Right lung (tissue), 5 donors: ENCODE measurements around the gene FKBP3. TPM values are rescaled to one million over a fixed set of nuclear protein-coding genes. Genes with fewer than 3 reads are reported as not detected.

ENCODE experiments used
- DNase-seq, 2 donors: peaks; one replicate each; pipeline ENCODE4 v3.0.0-alpha.2; 2013
- polyA plus RNA-seq, 5 donors: library from polyadenylated mRNA; unstranded; fragments of 120-200 nt; gene quantifications; one replicate each; pipeline versions ENCODE4 v1.2.1 to v1.2.3, GENCODE V29; 2013; ENCODE audit warnings: inconsistent platforms in 1 of 5, low replicate concordance in 1 of 5; ENCODE audit not compliant: insufficient read length in 5 of 5, insufficient read depth in 1 of 5

Gene FKBP3
- polyA plus RNA-seq, 5 donors: 97.7 to 128 (median 109) TPM

GRCh38 chr14:45066667-45067066, 67.6 kb downstream of the FKBP3 start:
- no peak for DNase-seq

DNA sequence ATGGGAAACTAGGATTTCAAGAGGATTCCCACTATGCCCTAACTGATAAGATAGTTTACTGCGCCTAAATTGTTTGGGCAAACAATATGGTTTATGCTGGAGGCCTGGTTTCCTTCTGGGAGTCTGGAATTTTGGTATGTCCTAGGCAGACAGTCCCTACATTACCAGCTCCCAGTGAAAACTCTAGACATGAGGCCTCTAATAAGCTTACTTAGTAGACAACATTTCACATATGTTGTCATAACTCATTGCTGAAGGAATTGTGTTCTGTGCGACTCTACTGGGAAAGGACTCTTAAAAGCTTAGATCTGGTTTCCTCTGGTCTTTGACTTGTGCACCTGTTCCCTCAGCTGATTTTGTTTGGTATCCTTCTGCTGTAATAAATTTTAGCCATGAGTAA, 68.3 kb downstream of the FKBP3 start:
- no peak for DNase-seq

Other genes starting within 250 kb of the FKBP3 start
- 10 to 100 TPM; 11.9 to 21.5 (median 20.1) TPM for gene KLHL28, start 172.5 kb downstream of the FKBP3 start, polyA plus RNA-seq
- 10 to 100 TPM; 27.2 to 45.7 (median 37.8) TPM for gene TOGARAM1, start 172.3 kb downstream of the FKBP3 start, polyA plus RNA-seq
- 100 to 1,000 TPM in 1 of 5 donors, 10 to 100 TPM in 4; 57.8 to 111 (median 80.7) TPM for gene PRPF39, start 50.4 kb downstream of the FKBP3 start, polyA plus RNA-seq
- gene FANCM, start 1.4 kb upstream of the FKBP3 start, polyA plus RNA-seq: 10 to 100 TPM; 11.1 to 19.6 (median 14.3) TPM
- 10 to 100 TPM; 34.4 to 87.7 (median 64.8) TPM for gene MIS18BP1, start 118.7 kb upstream of the FKBP3 start, polyA plus RNA-seq